ENCODE data around the gene ZNF688.
"Not testable (repeated sequence)": the region's sequence is repeated elsewhere in the genome, so short reads cannot be mapped to it uniquely, and the experiment has no call there.

ZNF688 gene

GRCh38 chr16:30589582-30589981 lies 18.1 kb upstream of the ZNF688 start:
- Histone ChIP-seq H3K79me2 (ENCODE audit: control insufficient read depth, low read length) (peaks cover 34% of the 10 kb centered on the region), H3K4me1 (ENCODE audit: control insufficient read depth, low read length) (peaks cover 35% of the 10 kb centered on the region), H3K36me3 (ENCODE audit: control insufficient read depth, low read length) (peaks cover 25% of the 10 kb centered on the region)
- not testable (repeated sequence) for H3K9me3 ChIP-seq (ENCODE audit: control insufficient read depth, insufficient read depth, low read length); H3K27me3 ChIP-seq (ENCODE audit: control insufficient read depth, low read length); H4K20me1 ChIP-seq (ENCODE audit: control insufficient read depth, insufficient read depth, low read depth, low read length); H3K4me3 ChIP-seq (ENCODE audit: low read length); H3K4me2 ChIP-seq (ENCODE audit: low read length); H3K9me2 ChIP-seq (replicated peaks; ENCODE audit: control insufficient read depth, low read length); H3K27ac ChIP-seq (ENCODE audit: low read depth, low read length); H3F3A ChIP-seq (ENCODE audit: control insufficient read depth, insufficient read depth)

- Histone ChIP-seq H3K9me3 (ENCODE audit: control insufficient read depth, insufficient read depth, low read length) (no peaks in the 10 kb centered on the region), H3K36me3 (ENCODE audit: control insufficient read depth, low read length) (peaks cover 25% of the 10 kb centered on the region), H4K20me1 (ENCODE audit: control insufficient read depth, insufficient read depth, low read depth, low read length) (no peaks in the 10 kb centered on the region), H3K27me3 (ENCODE audit: control insufficient read depth, low read length) (no peaks in the 10 kb centered on the region), H3K27ac (ENCODE audit: low read depth, low read length) (no peak overlapping the region), H3K4me3 (ENCODE audit: low read length) (no peak overlapping the region), H3K4me2 (ENCODE audit: low read length) (no peak overlapping the region), H3K9me2 (replicated peaks; ENCODE audit: control insufficient read depth, low read length) (no peaks in the 10 kb centered on the region), H3K4me1 (ENCODE audit: control insufficient read depth, low read length) (peaks cover 39% of the 10 kb centered on the region), H3F3A (ENCODE audit: control insufficient read depth, insufficient read depth) (peaks cover 8% of the 10 kb centered on the region; the same call in 1 of the 2 replicates), H3K79me2 (ENCODE audit: control insufficient read depth, low read length) (peaks cover 43% of the 10 kb centered on the region)
- TF ChIP-seq CTCF (IDR thresholded peaks at IDR 0.05; ENCODE audit: low read depth, low read length, poor library complexity, severe bottlenecking), result no peak
- TF ChIP-seq EZH2phosphoT487 (IDR thresholded peaks at IDR 0.05; ENCODE audit: borderline replicate concordance, low read length), result no peak
These were observed 17.1 kb upstream of the ZNF688 start for GRCh38 chr16:30588651-30589050.

- peak within 1 kb of the TSS; percentile 97 for H3K4me3 ChIP-seq (ENCODE audit: low read length)
- peak within 1 kb of the TSS; percentile 71 for H3K27ac ChIP-seq (ENCODE audit: low read depth, low read length)
- H4K20me1 ChIP-seq (ENCODE audit: control insufficient read depth, insufficient read depth, low read depth, low read length), result no peaks in the 10 kb centered on the region
- H3K9me3 ChIP-seq (ENCODE audit: control insufficient read depth, insufficient read depth, low read length), result no peaks in the 10 kb centered on the region
- H3K9me2 ChIP-seq (replicated peaks; ENCODE audit: control insufficient read depth, low read length), result no peaks in the 10 kb centered on the region
- H3K79me2 ChIP-seq (ENCODE audit: control insufficient read depth, low read length), result peaks cover 66% of the 10 kb centered on the region
- peaks cover 48% of the 10 kb centered on the region for H3K36me3 ChIP-seq (ENCODE audit: control insufficient read depth, low read length)
- no peaks in the 10 kb centered on the region for H3K27me3 ChIP-seq (ENCODE audit: control insufficient read depth, low read length)
- peaks cover 49% of the 10 kb centered on the region for H3K4me1 ChIP-seq (ENCODE audit: control insufficient read depth, low read length)
- TF ChIP-seq EZH2phosphoT487 (IDR thresholded peaks at IDR 0.05; ENCODE audit: borderline replicate concordance, low read length) (no peak), CTCF (IDR thresholded peaks at IDR 0.05; ENCODE audit: low read depth, low read length, poor library complexity, severe bottlenecking) (peak; percentile 47)
- H3F3A ChIP-seq (ENCODE audit: control insufficient read depth, insufficient read depth), result 0 out of 2 replicates have a peak, but pooled peaks cover 3% of the 10 kb centered on the region
- H3K4me2 ChIP-seq (ENCODE audit: low read length), result peak within 1 kb of the TSS; percentile 92
These were observed 14.1 kb upstream of the ZNF688 start, which contains the start of gene ZNF785 for GRCh38 chr16:30585400-30586191. ZNF785 (minus strand) TSS chr16:30585697; CDS start chr16:30585611, 86 bp downstream.

GRCh38 chr16:30585022-30585399 lies 13.5 kb upstream of the ZNF688 start:
- H3K79me2 ChIP-seq (ENCODE audit: control insufficient read depth, low read length), result peaks cover 66% of the 10 kb centered on the region

More at GRCh38 chr16:30585022-30585399, 13.5 kb upstream of the ZNF688 start:
- peaks cover 48% of the 10 kb centered on the region for H3K36me3 ChIP-seq (ENCODE audit: control insufficient read depth, low read length)
- no peaks in the 10 kb centered on the region for H3K27me3 ChIP-seq (ENCODE audit: control insufficient read depth, low read length)
- peak overlapping the region; percentile 92 for H3K4me2 ChIP-seq (ENCODE audit: low read length)
- 0 out of 2 replicates have a peak, but pooled peaks cover 3% of the 10 kb centered on the region for H3F3A ChIP-seq (ENCODE audit: control insufficient read depth, insufficient read depth)
- H3K9me2 ChIP-seq (replicated peaks; ENCODE audit: control insufficient read depth, low read length), result no peaks in the 10 kb centered on the region
- H3K27ac ChIP-seq (ENCODE audit: low read depth, low read length), result peak overlapping the region; percentile 71
- no peaks in the 10 kb centered on the region for H4K20me1 ChIP-seq (ENCODE audit: control insufficient read depth, insufficient read depth, low read depth, low read length)
- H3K4me1 ChIP-seq (ENCODE audit: control insufficient read depth, low read length), result peaks cover 49% of the 10 kb centered on the region
- no peak for TF ChIP-seq EZH2phosphoT487 (IDR thresholded peaks at IDR 0.05; ENCODE audit: borderline replicate concordance, low read length)
- no peak for TF ChIP-seq CTCF (IDR thresholded peaks at IDR 0.05; ENCODE audit: low read depth, low read length, poor library complexity, severe bottlenecking)
- peak overlapping the region; percentile 97 for H3K4me3 ChIP-seq (ENCODE audit: low read length)
- no peaks in the 10 kb centered on the region for H3K9me3 ChIP-seq (ENCODE audit: control insufficient read depth, insufficient read depth, low read length)
